Measurements from ENCODE around the gene ZMYND11. TPM values are rescaled to one million over a fixed set of nuclear protein-coding genes. Genes with fewer than 3 reads are reported as not detected.
A peak's percentile ranks its signal among the peaks of the same experiment; 100 is the strongest.
"Not testable (repeated sequence)": the region's sequence is repeated elsewhere in the genome, so short reads cannot be mapped to it uniquely, and the experiment has no call there.

Gene ZMYND11
- total RNA-seq, 1 experiment from 2014 or later: 65.5 TPM

DNA sequence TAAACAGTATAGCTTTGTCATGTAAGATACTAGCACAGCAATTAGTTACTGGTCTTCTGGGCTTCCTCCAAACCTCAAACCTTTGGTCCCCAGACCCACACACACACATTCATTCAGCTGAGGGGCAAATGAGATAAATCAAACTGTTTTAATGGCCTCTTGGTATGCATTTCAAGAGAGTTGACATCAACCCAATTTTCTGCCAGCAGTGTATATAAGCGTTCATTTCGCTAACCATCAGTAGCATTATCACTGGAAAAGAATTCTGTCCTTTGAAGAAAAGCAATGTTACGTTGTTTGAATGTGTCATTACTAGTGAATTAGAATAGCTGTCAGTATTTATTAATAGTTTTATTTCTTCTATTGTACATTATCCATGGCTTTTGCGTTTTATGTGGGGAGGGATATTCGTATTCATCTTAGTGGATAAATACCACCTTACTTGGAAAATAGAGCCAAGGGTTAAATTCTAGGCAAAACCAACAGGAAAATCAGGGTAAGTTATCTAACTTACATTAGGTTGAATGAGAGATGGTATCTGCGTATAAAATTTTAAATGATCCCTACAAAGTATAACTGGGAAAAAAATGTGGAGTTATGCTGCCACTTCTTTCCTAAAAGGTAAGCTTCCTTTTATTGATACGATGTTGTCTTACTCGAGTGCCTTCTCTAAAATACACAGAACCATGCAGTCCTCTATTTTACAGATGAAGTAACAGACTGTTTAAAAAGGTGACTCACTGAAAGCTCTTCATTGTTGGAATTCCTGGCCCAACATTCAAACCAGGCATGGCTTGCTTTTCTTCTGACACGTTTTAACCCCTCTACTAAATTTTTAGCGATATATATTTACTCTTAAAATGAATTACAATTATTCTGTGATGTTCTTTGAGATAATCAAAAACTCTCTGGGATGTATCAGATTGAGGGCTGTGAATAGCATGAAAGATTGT is 2.0 kb upstream of the ZMYND11 start:
- DNase-seq (ENCODE audit: low read depth): peak; percentile 59

DNA sequence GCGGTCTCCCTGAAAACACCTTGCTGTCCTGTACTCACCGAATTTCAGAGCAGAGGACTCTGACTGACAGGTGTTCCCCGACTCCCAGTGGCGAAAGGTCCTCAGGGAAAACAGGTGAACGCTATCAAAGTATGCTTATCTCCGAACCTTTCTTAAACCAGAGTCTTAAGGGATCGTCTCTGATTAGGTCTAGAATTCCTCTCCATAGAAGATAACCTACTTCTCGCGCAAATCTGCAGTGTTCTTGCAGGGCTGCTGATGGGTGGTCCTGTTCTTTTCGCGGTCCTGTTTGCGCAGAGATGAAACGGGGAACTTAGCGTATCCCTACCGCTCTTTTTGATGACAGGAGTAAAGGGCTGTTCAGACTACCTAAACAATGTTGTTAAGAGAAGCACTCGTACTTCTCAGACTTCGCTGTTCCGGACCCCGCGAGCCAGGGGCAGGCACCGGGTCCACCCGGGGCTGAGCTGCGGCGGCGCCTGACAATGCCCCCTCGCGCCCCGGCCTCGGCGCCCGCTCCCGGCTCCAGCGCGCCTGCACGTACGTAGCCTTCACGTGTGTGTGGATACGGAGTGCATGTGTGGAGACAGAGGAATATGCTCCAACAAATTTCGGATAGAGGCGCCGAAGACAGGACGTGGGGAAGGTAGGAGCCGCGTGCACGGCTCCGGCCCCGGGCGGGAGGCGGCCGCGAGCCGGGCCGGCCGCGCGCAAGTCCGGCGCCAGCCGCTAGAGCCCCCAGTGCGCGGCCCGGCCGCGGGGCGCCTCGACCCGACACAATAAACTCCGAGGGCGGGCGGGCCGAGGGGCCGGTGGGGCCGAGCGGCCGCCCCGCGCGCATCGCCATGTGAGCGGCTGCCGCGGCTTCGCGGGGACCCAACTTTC is 766 bp upstream of the ZMYND11 start:
- peak; percentile 48 for DNase-seq (ENCODE audit: low read depth)

GRCh38 chr10:135601-136464 is 578 bp downstream of the ZMYND11 start:
- DNase-seq (ENCODE audit: low read depth): peak; percentile 62

GRCh38 chr10:136465-136762 is 1.2 kb downstream of the ZMYND11 start:
- no peak for DNase-seq (ENCODE audit: low read depth)

GRCh38 chr10:137031-137430 is 1.8 kb downstream of the ZMYND11 start:
- peak; percentile 37 for DNase-seq (ENCODE audit: low read depth)

GRCh38 chr10:137606-138005 is 2.4 kb downstream of the ZMYND11 start:
- DNase-seq (ENCODE audit: low read depth): peak; percentile 16

GRCh38 chr10:142371-142770 is 7.1 kb downstream of the ZMYND11 start:
- DNase-seq (ENCODE audit: low read depth): no peak

GRCh38 chr10:152915-153314 is 17.7 kb downstream of the ZMYND11 start:
- no peak for DNase-seq (ENCODE audit: low read depth)

GRCh38 chr10:154348-154747 is 19.1 kb downstream of the ZMYND11 start:
- DNase-seq (ENCODE audit: low read depth): peak; percentile 21

- DNase-seq (ENCODE audit: low read depth): no peak
Observed at GRCh38 chr10:167383-167782, 32.1 kb downstream of the ZMYND11 start.

GRCh38 chr10:173741-174140 is 38.5 kb downstream of the ZMYND11 start:
- DNase-seq (ENCODE audit: low read depth): no peak

GRCh38 chr10:176677-177076 is 41.4 kb downstream of the ZMYND11 start:
- no peak for DNase-seq (ENCODE audit: low read depth)

GRCh38 chr10:178208-178607 is 43.0 kb downstream of the ZMYND11 start:
- DNase-seq (ENCODE audit: low read depth): peak; percentile 48

GRCh38 chr10:178723-179122 is 43.5 kb downstream of the ZMYND11 start:
- no peak for DNase-seq (ENCODE audit: low read depth)

DNA sequence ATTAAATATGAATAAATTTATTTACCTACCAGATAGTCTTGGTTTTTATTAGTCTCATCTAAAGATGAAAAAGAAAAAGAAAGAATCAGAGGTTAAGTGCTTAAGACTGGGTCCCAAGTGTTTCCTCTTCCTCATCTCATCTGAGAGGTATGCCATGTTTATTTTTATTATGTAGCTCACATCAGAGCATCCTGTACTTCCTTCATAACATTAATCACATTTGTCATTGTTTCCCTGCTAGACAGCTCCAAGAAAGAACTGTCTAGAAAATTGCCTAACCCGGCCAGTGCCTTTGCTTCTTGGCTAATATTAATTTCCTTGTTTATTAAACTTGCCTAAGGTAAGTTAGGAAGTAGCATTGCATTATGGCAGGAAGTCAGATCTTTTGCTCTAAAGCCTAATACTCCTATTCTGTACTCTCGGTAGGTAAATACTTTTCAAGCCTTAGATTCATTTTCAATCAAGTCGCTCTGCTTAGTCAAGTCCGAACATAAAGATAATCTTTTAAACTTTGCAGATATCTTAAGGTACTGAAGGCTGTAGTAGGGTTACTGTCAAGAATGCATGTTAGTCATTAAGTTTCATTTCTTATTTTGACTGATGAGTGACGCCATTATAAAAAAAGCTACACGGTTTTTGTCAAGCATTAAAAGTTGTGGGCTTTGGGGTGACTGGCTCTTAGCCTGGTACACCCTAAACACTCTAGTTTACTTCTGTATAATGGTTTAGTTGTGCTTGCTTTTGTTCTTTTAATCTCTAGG is 47.4 kb downstream of the ZMYND11 start:
- DNase-seq (ENCODE audit: low read depth): no peak

GRCh38 chr10:184174-184573 is 48.9 kb downstream of the ZMYND11 start:
- no peak for DNase-seq (ENCODE audit: low read depth)

DNA sequence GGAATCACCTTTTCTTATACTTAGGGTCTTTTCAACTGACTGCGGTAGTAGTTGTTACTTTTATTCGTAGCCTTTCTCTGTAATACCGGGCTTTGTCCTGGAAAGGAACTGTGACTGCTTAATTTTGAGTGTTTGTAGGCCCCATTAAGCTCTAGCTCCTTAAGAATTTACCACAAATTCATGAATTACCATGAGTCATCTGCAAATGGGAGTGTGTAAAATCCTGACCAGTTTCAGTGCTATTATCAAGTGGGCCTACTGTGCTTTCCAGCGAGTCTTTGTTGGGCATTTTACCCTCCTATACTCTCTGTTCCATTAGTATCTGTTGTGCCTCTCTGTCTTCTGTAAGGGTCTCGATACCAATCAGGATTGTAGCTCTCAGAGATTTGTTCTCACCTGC is 49.7 kb downstream of the ZMYND11 start:
- peak; percentile 51 for DNase-seq (ENCODE audit: low read depth)

- not testable (repeated sequence) for DNase-seq (ENCODE audit: low read depth)
Observed at GRCh38 chr10:185571-185970, 50.3 kb downstream of the ZMYND11 start.

DNA sequence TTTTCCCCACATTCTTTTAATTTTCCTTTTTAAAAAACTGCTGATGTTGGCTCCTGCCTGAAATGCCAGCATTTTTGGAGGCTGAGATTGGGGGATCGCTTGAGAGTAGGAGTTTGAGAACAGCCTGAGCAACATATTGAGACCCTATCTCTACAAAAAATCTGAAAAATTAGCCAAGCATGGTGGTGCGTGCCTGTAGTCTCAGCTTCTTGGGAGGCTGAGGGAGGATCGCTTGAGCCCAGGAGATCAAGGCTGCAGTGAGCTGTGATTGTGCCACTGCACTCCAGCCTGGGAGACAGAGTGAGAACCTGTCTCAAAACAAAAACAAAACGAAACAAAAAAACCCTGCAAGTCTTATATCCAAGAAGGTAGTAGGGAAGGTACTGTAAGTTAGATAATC is 51.7 kb downstream of the ZMYND11 start:
- DNase-seq (ENCODE audit: low read depth): no peak

DNA sequence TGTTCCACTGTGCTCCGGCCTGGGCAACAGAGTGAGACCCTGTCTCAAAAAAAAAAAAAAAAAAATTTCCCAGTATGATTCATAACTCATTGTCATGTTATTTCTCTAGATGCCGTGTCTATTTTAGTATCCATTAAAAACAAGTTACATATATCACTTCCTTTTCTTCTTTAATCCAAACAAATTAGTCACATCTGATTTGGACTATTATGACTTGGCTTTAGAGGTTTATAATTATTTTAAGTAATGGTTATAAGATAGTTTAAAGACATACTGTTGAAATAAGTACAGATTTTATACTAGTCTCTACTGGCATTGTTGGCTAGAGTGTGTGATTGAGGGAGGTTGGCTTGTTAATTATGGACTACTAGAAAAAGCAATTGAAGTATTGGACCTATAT is 53.3 kb downstream of the ZMYND11 start:
- no peak for DNase-seq (ENCODE audit: low read depth)

GRCh38 chr10:190216-190615 is 55.0 kb downstream of the ZMYND11 start:
- DNase-seq (ENCODE audit: low read depth): no peak

Measured in RPMI7951 (cell line).